HG03457 (cell line): ENCODE data around the gene DTD2.
A peak's percentile ranks its signal among the peaks of the same experiment; 100 is the strongest.
"Not testable (repeated sequence)": the region's sequence is repeated elsewhere in the genome, so short reads cannot be mapped to it uniquely, and the experiment has no call there.

Experiments
- ATAC-seq: cut with Tn5 transposase; IDR thresholded peaks from one replicate; pipeline ENCODE4 v1.9.1; 2021; ENCODE audit warnings: moderate number of reproducible peaks; ENCODE audit not compliant: unreplicated experiment

The DTD2 gene

DNA sequence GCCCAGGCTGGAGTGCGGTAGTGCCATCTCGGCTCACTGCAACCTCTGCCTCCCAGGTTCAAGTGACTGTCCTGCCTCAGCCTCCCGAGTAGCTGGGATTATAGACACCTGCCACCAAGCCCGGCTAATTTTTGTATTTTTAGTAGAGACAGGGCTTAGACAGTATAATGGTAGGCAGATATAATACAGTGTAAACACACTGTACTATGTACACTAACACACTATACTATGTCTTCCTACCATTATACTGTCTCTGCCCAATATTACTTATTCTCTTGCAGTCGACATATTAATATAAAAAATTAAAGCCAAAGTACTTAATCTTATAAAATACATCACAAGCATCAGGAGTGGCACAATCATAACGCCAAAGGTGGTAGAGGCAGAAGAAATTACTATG lies 15.0 kb downstream of the DTD2 start:
- ATAC-seq, result no peak

DNA sequence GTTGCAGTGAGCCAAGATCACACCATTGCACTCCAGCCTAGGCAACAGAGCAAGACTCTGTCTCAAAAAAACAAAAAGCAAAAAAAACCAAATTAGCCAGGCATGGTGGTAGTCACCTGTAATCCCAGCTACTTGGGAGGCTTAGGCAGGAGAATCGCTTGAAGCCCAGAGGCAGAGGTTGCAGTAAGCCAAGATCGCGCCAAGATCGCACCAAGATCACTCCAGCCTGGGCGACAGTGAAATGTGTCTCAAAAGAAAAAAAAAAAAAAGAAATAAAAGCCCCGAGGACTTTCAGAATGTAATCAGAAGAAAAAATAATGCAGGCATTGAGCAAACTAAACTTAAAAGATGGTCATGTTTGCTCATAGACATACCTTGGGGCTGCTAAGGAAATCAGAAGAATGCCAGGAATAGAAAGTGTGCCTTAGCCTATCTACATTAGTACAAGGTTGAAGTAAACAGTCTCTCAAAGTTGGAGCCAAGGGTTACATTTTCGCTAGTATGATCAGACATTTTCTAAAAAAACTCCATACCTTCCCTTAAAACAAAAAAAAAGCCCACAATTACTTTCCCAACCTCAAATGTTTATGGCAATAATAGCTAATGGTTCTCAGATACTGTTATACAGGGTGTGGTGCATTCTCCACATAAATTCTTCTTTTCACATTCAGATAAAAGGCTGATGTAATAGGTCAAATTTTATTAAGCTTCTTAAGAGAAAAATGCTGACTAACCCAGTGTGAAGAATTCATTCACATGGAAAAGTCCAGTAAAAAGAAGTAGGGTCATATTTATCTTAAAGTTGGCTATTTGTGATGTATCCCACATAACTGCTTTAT lies 15.8 kb downstream of the DTD2 start:
- no peak for ATAC-seq

DNA sequence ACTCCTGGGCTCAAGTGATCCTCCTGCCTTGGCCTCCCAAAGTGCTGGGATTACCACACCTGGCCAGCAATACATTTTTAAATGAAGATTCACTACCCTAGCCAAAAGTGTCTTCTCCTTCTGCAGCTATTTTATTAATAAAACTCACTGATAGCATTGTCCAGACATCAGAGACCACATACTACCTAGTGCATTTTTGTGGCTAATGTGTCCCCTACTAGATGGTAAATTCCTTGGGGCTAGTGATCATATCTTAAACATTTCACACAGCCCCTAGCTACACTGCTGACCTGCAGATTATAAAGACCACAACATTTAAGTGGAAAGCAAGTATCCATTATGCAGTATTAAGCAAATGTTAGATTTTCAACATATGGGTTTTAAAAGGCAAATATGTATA lies 17.0 kb downstream of the DTD2 start:
- ATAC-seq, result no peak

DNA sequence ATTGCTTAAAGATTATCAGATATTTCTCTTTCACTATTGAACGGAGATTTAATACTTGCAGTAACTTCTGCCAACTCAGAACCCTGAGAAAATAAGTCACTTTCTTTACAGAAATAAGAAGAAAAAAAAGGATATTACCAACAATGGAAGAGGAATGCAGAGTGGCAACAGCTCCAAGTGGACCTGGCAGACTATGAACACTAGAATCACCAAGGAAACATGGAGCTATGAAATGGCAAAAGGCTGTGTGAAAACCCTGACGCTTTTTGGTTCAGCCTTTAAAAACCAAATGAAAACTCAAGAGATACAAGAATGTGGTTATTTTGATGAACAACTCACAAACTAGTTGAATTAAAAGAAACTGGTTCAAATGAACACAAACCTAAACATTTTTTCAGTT lies 17.7 kb downstream of the DTD2 start:
- ATAC-seq, result no peak

DNA sequence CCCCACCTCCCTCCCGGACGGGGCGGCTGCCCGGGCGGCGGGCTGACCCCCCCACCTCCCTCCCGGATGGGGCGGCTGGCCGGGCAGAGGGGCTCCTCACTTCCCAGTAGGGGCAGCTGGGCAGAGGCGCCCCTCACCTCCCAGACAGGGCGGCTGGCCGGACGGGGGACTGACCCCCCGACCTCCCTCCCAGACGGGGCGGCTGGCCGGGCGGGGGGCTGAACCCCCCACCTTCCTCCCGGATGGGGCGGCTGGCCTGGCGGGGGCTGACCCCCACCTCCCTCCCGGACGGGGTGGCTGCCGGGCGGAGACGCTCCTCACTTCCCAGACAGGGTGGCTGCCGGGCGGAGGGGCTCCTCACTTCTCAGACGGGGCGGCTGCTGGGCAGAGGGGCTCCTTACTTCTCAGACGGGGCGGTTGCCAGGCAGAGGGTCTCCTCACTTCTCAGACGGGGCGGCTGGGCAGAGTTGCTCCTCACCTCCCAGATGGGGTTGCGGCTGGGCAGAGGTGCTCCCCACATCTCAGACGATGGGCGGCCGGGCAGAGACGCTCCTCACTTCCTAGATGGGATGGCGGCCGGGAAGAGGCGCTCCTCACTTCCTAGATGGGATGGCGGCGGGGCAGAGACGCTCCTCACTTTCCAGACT lies 20.1 kb downstream of the DTD2 start:
- not testable (repeated sequence) for ATAC-seq

DNA sequence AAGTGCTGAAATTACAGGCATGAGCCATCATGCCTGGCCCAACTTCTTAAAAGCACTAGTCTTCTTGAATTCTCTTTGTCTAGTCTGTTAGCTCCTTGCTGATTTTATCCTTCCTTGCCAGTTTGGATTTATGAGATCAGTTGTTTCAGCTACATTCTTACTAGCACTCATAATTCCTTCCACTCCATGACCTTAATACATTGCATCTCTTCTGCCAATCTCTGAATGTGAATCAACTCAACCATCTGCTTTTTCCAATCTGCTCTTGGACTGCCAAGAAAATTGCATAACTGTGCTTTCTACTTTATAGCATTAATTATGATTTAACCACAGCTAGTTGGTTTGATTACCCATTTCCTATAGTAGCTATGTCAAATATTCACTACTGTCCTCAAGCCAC lies 22.0 kb downstream of the DTD2 start:
- ATAC-seq, result no peak

DNA sequence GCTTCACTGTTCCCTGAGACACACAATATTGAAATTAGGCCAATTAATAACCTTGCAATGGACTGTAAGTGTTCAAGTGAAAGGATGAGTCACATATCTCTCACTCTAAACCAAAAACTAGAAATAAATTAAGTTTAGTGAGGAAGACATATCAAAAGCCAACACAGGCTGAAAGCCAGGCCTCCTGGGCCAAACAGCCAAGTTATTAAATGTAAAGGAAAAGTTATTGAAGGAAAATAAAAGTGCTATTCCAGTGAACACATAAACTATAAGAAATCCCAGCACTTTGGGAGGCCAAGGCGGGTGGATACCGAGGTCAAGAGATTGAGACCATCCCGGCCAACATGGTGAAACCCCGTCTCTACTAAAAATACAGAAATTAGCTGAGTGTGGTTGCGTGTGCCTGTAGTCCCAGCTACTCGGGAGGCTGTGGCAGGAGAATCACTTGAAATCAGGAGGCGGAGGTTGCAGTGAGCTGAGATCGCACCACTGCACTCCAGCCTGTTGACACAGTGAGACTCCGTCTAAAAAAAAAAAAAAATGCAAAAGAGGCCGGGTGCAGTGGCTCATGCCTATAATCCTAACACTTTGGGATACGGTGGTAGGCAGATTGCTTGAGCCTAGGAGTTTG lies 26.6 kb downstream of the DTD2 start:
- no peak for ATAC-seq

DNA sequence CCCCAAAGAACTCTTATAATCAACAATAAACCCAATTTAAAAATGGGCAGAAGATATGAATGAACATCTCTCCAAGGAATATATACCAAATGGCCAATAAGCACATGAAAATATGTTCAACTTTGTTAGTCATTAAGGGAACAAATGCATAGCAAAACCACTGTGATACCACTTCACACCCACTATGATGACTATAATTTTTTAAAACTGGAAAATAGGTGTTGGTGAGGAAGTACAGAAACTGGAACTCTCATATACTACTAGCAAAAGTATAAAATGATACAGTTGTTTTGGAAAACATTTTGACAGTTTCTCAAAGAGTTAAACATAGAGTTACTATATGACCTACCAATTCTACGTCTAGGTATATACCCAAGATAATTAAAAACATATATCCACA lies 27.5 kb downstream of the DTD2 start:
- no peak for ATAC-seq

DNA sequence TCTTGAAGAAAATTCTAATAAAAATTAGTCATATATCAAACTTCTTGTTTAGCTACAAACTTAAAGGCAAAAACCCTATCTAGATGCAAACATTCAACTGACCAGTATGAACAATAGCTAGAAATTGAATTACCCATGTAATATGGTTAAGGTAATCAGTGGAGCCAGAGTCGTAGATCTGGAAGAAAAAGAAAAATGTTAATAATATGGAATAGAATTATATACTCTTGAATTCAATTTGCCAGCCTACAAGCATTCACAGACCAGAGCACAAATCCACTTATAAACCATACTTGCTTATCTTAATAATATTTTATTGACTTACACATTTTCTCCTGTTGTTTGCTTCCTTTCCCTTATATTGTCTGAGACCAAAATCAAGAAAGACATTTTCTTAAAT lies 29.3 kb downstream of the DTD2 start:
- ATAC-seq, result no peak

DNA sequence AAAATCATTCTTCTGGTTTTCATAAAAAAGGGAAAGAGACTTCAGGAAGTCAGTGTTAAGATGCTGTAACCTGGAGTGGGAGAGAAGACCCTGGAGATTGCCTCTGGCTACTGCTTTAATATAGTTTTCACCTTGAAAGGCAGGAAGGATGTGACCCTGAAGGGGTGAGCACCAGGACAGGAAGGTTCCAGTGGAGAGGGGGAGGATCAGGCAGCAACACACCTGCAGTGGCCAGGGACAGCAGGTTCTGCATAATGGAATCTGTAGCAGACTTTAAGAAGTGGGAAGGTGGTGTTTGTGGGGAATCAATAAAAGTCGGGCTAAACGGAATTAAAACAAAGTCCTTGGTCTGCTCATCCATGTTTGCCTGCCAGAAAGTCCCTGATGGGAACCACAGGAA lies 30.6 kb downstream of the DTD2 start:
- ATAC-seq, result no peak

DNA sequence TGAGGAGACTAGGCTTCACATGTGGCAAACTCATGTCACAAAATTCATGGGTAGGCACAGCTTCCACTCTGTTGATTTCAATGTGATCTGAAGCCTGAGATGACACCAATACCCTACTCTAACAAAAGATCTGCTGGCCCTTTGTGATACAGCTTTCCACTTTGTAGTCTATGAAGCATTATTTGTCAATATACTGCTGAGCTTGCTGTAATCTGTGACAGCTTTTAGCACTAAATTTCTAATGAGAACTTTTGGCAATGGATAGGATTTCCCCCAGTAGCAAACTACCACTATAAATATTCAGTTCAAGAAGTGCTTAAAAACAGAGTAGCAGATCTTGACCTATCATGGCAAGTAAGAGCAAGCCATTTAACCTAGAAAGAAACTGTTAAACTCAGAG lies 31.4 kb downstream of the DTD2 start:
- no peak for ATAC-seq

DNA sequence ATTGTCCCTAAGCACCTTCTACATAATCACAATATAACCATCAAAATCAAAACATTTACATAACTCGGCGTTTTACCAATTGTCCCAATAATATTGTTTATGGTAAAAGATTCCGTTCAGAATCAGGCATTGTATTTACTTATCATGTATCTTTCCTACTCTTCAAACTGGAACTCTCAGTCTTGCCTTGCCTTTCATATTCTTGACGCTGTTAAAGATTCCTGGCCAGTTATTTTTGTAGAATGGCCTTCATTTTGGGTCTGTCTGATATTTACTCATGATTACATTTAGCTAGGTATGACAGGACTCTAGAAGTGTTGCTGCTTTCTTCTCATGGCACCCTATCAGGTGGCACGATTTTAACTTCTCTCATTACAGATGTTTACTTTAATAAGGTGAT lies 36.1 kb downstream of the DTD2 start:
- ATAC-seq, result no peak

DNA sequence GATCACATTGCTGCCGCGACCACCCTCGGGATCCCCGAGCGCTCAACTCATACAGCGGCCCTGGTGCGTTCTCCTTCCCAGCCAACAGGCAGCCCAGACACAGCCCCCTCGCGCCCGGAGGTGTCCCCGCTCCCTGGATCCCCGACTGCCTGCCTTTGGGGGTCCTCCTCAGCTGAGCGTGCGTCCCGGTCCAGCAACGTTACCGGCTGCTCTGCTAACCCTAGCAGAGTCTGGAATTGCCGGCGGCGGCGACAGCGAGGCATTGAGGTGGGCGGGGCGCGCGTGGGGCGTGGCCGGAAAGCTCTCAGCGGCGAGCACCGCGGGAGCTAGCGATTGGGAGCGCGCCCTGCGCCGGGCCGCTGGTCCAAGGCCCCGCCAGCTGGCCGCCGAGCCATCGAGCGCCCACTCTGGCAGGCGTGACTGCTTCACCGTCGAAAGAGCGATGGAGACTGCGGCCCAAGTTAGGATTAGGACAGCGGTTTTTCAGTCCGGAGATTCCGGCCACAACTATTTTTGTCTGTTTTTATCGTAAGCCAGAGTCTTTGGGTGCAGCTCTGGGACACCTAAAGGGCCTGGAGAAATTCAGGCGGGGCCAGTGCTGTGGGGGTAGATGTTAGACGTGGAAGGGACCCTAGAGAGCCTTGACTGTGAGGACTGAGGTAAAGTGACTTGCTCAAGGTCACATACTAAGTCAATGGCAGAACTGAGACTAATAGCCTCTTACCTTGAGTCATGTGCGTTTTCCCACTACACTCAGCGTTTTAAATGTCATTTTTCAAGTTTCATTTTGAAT lies 36.8 kb downstream of the DTD2 start, which contains the start of gene HEATR5A:
TSS of gene HEATR5A (minus strand) at position 232 of the 793 bp plus-strand sequence. CDS start 17,575 bp downstream, outside the sequence.
- peak; percentile 95 for ATAC-seq

DNA sequence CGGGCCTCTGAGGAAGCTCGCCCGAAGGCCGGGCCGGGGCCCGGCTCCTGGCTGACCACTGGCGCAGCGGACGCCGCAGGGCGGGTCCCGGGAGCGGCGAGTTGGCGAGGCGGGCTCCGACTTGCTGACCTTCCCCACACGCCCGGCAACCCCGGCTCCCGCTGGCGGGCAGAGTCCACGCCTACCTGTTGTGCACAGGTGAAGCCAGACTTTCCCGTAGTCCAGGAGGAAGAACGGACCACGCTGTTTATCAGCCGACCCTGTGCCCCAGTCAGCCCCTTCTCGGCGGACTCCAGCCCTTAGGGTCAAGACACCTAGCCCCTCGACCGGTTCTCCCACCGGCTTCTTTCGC lies 37.4 kb downstream of the DTD2 start:
- peak; percentile 15 for ATAC-seq

DNA sequence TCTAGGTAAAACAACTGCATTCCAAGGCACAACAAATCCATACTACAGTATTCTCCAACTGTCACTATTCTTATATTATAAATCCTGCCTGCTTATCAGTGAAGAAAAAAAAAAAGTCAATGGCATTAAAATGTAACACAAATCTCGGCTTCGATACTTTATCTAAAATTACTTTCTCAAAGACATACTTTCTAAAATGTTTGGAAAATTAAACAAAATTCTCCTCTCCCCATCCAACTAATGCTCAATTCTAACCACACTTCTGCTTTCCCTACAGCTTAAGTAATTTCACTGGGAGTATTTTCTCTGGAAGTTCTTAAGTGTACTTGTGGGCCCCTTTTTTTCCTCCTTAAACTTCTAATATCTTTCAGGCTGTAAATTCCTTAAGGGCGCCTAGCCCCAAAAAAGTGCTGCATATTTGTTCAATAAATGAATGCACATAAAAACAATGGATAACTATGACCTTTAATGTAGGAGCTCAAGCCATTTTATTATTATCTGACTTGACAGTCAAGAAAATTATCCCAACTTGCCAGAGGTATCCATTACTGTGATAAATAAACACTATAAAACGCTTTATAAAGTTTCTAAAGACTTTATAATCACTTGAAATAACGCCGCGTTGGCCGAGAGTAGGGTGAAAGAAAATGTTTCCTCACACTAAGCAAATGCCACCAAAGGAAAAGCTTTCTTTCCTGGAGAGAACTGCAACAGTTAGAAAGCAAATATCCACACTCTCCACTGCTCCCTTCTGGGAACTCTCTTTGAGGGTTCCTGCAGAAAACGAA lies 37.9 kb downstream of the DTD2 start:
- no peak for ATAC-seq

DNA sequence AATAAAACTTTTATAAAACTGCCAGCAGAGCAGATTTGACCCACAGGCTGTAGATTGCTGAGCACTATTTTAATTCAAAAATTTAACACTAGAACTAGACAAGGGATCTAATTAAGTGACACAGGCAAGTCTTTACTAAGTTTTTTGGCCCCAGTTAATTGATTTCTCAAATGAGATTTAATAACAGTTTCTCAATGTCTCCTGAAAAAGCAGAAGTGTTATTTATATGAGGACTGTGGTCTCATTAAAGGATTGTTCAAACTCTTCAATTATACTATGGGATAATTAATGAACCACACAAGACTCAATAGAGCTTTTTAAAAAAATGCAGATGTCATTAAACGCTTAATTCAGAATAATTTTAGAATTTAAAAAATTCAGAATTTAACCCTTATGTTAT lies 38.9 kb downstream of the DTD2 start:
- ATAC-seq, result no peak

DNA sequence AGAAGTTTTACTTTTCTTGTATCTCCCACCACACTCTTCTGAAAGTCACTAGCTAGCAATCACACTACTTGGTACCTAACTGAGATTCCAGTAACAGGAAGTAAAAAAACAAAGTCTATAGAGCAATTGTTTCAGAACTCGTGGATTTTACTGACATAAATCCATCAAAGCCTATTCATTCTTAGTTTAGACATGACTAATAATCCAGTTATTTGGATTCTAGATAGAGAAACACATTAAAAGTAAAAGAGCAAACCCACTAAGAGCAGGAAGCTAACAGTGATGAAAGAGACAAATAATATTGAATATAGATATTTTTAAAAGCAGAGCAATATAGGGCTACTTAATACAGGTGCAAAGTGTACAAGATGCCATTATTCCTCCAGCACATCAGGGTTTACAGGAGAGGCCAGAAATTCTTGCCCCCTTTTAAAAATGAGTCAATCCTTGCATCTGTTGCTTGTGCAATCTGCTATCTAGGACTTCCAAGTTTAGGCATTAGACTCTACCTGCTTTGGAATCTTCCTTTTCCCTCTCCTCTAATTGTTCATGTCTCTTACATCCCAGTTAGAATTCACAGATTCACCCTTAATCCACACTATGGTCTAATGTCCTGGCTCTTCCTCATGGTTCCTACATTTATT lies 43.0 kb downstream of the DTD2 start:
- no peak for ATAC-seq

DNA sequence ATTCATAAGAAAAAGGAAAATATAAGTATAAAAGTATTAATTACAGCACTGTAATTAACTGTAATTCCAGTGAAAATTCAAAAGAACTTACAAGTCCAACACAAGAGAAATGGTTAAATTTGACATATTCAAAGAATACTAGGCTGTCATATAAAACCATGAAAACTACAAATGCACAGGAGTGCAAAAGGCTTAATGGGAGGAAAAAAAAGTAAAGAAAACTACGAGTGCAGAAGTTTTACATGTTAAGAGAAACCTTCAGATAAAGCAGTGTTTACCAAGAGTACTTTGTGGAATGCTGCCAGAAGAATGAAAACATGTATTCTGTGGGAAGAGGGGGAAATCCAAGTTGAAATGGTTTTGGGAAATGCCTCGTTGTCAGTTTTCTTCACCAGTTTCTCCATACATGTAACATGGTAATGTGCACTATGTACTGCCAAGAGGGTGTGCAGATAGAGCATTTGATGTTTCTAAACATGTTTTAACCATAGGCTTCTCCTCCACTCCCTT lies 46.0 kb downstream of the DTD2 start:
- ATAC-seq, result no peak

DNA sequence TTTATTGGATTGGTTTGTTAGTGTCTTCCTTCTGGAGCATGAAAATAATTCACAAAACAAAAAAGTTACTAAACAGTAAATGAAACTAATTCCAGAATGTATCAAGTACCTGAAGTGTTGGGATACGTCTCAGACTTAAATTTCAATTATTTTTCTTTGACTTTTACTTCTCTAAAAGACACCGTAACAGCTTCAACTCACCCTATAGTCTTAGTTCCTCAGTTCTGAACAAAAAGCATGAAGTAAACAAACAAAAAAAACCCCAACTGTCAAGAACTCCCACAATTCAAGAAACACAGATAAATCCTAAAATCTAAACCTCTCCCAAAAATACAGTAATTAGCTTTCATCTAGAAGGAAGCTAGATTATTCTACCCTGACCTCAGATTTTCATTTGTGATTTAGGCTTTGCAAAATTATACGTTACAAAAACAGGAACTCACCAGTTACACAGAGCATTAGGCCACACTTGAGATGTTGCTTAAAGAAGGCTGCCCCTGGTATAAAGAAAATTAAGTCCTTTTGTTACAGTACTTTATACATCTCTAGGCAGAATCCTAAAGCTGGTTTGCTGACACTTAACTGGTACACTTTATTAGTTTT lies 47.2 kb downstream of the DTD2 start:
- no peak for ATAC-seq
